Measurements from ENCODE around the gene NRG2. TPM values are rescaled to one million over a fixed set of nuclear protein-coding genes. Genes with fewer than 3 reads are reported as not detected.

The NRG2 gene
- total RNA-seq, 1 experiment from 2014 or later: 0.23 TPM

GRCh38 chr5:139975306-139975705 is 67.8 kb downstream of the NRG2 start:
- Mint-ChIP-seq H3K4me1 (ENCODE audit: insufficient read depth, unreplicated experiment) (no peaks in the 10 kb centered on the region), H3K36me3 (ENCODE audit: insufficient read depth, unreplicated experiment) (no peaks in the 10 kb centered on the region), H3K27ac (ENCODE audit: low read depth, unreplicated experiment) (no peak overlapping the region), H3K4me3 (ENCODE audit: unreplicated experiment) (no peak overlapping the region), H3K9me3 (ENCODE audit: unreplicated experiment) (no peaks in the 10 kb centered on the region), H3K27me3 (ENCODE audit: insufficient read depth, unreplicated experiment) (peaks cover 20% of the 10 kb centered on the region)
- POLR2A ChIA-PET: no interaction called here
- no peak for TF ChIP-seq CTCF (IDR thresholded peaks at IDR 0.05; ENCODE audit: unreplicated experiment)
- no TSS peak for BruUV-seq (replicated peaks)
- intact Hi-C loops (cut with micrococcal nuclease): no loop called here
- CTCF ChIA-PET: interaction anchor here (0.6 to 12.6 kb wide), 5 partner anchors 10 to 210 kb away, joined by 3 to 774 read pairs (median 3); no protein-coding TSS in a partner anchor
- no peak for DNase-seq (ENCODE audit: unreplicated experiment)

GRCh38 chr5:139974661-139975060 is 68.4 kb downstream of the NRG2 start:
- Mint-ChIP-seq H3K4me1 (ENCODE audit: insufficient read depth, unreplicated experiment) (no peaks in the 10 kb centered on the region), H3K27ac (ENCODE audit: low read depth, unreplicated experiment) (no peak overlapping the region), H3K27me3 (ENCODE audit: insufficient read depth, unreplicated experiment) (peaks cover 15% of the 10 kb centered on the region), H3K36me3 (ENCODE audit: insufficient read depth, unreplicated experiment) (no peaks in the 10 kb centered on the region), H3K4me3 (ENCODE audit: unreplicated experiment) (no peak overlapping the region), H3K9me3 (ENCODE audit: unreplicated experiment) (no peaks in the 10 kb centered on the region)
- no peak for TF ChIP-seq CTCF (IDR thresholded peaks at IDR 0.05; ENCODE audit: unreplicated experiment)
- no peak for DNase-seq (ENCODE audit: unreplicated experiment)
- ChIA-PET CTCF (interaction anchor here (1.1 to 12.6 kb wide), 4 partner anchors 11 to 209 kb away, joined by 3 to 774 read pairs (median 3); no protein-coding TSS in a partner anchor), POLR2A (interaction anchor here (1.2 kb wide), 1 partner anchor 19 kb away, joined by 3 read pairs; no protein-coding TSS in a partner anchor)
- intact Hi-C loops (cut with micrococcal nuclease): no loop called here
- BruUV-seq (replicated peaks): no TSS peak

- intact Hi-C loops (cut with micrococcal nuclease): no loop called here
Observed at GRCh38 chr5:139971202-139971725, 71.8 kb downstream of the NRG2 start.

More at GRCh38 chr5:139971202-139971725, 71.8 kb downstream of the NRG2 start:
- Mint-ChIP-seq H3K27me3 (ENCODE audit: insufficient read depth, unreplicated experiment) (no peaks in the 10 kb centered on the region), H3K4me3 (ENCODE audit: unreplicated experiment) (no peak overlapping the region), H3K9me3 (ENCODE audit: unreplicated experiment) (no peaks in the 10 kb centered on the region), H3K36me3 (ENCODE audit: insufficient read depth, unreplicated experiment) (no peaks in the 10 kb centered on the region), H3K4me1 (ENCODE audit: insufficient read depth, unreplicated experiment) (no peaks in the 10 kb centered on the region), H3K27ac (ENCODE audit: low read depth, unreplicated experiment) (no peak overlapping the region)
- BruUV-seq (replicated peaks): no TSS peak
- POLR2A ChIA-PET: interaction anchor here (0.6 to 1.6 kb wide), 6 partner anchors 10 to 1246 kb away, joined by 3 read pairs; no protein-coding TSS in a partner anchor
- CTCF ChIA-PET: interaction anchor here (0.8 to 12.6 kb wide), 14 partner anchors 10 to 338 kb away, joined by 3 to 774 read pairs (median 50); partner anchors contain the start of gene NRG2
- DNase-seq (ENCODE audit: unreplicated experiment): no peak
- TF ChIP-seq CTCF (IDR thresholded peaks at IDR 0.05; ENCODE audit: unreplicated experiment): no peak

Measured in MCF 10A (cell line).